ENCODE measurements around the gene FGD4.

The FGD4 gene

DNA sequence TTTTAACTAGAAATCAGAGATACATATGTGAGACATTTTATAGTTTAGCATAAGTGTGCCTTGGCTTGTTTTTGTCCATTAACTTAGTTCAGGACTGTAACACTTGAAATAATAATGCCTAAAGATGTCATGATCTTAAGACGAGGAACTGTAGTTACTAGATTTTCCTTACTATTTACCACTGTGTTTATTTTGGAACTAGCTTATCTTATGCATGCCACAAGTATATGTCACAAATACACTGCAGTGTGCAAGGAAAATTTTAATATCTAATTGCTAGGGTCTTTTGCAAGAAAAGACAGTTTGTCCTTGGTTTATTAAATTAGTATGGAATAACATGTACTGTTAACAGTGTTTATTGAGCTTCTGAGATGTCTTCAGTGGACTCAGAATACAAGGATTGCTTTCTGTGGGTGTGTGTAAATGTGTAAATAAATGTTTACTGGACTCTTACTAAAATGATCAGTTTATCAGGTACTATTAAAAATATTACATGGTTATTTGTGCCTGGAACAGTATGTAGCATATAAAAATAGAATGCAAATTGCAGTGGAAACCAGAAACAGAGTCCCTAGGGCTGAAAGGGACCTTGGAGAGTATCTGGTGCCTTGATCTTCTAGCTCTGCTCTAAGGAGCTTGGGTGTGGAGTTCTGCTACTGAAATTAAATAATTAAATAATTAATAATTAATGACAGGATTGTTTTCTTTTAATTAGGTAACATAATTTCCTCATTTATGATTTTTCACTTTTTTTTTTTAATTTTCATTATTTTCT, 58.1 kb downstream of the FGD4 start:
- DNase-seq = no peak

DNA sequence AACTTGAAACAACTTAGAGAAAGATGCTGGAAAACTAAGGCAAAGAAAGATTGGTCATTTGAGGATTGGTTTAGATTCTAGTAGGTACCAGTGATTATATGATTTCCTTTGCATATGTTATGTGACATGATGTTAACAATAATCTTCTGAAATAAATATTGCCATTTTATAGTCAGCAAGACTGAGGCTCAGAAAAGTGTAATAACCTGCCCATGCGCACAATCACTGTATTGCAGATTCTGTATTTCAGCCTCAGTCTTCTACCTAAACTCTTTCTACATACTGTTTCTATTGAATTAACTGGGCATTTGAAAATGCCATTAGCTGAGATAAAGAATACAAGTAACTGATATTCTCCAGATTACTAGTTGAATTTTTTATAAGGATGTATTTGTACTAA, 61.3 kb downstream of the FGD4 start:
- no peak for DNase-seq

DNA sequence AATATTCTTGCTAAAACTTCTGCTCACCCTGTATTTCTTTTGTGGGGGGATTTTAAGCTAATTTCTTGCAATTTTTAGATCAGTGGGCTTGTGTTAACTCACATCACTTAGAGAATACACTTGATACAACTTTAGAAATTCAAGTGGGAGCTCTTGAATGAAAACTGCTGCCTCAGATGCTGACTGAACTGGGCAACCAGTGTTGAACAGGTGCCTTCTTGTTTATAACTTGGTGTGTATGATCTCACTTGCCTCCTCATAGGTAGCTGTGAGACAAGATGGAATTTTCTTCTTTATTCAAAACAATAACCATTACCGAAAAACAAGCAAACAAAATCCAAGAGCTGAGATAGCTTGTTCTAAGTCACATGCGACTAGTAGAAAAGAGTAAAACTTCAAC, 63.5 kb downstream of the FGD4 start:
- no peak for DNase-seq

DNA sequence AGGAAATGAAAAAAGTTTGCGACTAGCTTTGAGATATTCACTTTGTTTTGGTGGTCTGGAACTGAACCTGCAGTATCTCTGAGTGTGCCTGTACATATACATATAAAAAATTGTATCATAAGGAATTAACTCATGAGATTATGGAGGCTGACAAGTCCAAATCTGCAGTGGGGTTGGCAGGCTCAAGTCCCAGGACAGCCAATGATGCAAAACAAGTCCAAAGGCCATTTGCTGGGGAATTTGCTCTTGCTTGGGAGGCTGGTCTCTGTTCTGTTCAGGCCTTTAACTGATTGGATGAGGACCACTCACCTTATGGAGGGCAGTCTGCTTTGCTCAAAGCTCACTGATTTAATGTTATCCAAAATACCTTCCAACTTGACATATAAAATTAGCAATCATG, 66.8 kb downstream of the FGD4 start:
- DNase-seq = no peak

DNA sequence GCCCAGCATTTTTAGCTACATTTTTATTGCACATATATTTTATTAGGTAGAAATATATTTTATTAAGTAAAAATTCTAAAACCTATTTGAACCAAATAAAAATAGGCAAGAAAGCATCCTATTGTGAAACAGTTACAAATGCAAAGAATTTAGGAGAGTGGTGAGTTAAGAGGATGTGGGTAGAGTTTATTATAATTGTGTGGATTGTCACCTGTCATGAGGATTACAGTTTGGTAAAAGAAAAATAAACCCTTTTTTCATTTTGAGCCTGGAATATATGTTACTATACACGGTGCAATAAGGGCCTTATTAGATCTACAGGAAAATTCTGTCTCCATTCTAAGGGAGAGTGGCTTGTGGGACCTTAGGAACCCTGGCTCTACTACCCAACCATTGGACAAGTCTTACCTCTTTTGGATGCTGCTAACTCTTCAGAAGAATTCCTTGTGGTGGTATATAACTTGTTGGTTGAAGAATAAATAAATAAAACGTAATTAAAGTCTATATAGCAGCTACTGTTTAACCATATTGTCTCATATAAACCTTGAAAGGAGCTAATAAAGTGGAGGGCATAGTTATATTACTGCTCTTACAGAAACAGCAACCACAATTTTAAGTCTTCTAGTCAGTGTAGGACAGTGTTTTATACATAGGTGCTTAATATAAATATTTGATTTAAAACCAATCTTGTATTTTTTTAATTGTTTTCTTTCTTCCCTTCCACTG, 67.8 kb downstream of the FGD4 start:
- no peak for DNase-seq

DNA sequence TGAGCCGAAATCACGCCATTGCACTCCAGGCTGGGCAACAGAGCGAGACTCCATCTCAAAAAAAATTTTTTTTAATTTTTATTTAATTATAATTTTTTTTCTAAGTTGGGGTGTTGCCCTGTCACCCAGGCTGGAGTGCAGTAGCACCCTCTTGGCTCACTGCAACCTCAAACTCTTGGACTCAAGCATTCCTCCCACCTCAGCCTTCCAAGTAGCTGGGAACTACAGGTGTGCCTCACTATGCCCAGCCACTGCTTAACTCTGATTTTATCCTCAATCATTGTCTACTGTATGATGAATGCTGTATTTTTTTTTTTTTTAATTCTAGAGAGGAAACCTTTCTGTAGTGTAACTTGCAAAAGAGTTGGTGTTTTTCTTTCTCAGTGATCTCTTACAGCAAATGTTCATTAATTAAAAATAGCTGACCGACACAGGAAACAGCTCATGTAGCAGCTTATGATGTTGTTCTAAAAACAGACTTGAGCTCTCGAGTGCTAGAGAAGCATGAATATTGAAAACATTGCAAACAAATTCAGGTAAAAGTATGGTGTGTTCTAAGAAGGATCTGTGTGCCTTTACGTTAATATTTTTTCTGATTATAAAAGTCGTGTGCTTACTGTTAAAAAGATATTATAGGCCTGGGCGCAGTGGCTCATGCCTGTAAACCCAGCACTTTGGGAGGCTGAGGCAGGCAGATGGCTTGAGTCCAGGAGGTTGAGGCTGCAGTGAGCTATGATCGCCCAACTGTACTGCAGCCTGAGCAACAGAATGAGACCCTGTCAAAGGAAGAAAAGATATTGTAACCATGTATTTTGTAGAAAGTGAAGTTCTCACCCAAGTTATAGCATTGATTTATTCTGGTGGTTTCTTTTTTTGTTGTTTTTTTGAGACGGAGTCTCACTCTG, 68.9 kb downstream of the FGD4 start:
- no peak for DNase-seq

DNA sequence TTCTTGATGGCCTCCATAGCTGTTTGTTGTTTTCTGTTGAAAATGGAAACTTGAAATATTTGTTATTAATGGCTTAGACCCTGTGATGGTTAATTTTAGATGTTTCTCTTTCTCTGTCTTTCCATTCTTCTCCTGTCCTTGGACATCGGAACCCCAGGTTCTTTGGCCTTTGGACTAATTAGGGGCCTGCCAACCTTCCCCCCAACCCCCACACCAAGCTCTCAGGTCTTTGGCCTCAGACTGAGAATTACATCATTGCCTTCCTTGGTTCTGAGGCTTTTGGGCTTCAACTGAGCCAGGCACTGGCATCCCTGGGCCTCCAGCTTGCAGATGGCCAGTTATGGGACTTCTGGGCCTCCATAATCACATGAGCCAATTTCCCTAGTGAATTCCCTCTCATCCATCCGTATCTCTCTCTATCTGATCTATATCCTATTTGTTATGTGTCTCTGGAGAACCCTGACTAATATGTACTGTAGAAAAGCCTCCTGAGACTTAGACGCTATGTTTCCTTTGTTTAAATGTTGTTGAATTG, 71.6 kb downstream of the FGD4 start:
- DNase-seq = no peak

DNA sequence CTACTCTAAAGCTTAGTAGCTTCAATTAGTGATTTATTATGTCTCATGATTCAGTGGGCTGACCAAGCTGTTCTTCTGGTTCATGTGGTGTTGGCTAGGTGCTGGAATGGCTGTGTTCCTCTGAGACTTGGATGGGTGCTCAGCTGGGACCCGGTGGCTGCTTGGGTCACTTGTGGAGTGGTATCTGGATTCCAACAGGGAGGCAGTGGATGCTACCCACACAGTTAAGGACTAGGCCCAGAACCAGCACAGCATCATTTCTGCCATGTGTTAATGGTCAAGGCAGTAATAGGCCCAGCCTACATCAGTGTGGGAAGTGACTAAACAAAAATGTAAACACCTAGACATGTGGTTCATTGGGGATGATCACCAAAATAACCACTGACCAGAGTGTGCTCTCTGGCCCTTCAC, 72.2 kb downstream of the FGD4 start:
- no peak for DNase-seq

DNA sequence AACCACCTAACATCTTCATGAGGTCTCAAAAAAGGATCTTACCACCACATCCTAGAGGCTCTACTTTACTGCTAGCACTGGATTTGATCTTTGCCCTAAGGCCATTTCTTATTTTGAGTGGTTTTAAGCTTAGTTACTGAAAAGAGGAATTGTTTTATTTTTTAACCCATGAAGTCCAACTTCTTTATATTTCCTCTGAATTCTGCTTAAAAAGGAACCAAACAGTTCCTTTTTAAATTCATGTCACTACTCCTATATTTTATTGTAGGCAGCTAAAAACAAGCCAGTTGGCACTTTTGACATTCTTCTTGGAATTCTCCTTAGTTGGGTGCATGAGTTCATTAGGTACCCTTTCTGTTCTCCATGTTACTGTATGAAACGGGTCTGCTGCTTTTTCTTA, 76.4 kb downstream of the FGD4 start:
- no peak for DNase-seq

DNA sequence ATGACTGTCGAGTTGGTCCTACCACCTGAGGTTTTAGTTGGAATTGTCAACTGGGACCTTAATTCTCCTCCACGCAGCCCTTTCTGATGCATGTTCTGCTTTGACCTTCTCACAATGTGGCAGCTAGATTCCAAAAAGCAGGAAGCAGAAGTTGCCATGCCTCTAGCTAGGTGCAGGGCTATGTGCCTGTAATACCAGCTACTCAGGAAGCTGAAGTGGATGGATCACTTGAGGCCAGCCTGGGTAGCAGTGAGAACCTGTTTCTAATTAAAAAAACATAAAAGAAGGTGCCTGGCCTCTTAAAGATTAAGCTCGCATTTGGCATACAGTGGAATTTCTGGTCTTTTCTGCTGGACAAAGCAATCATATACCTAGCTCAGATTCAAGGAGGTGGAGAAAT, 77.1 kb downstream of the FGD4 start:
- no peak for DNase-seq

DNA sequence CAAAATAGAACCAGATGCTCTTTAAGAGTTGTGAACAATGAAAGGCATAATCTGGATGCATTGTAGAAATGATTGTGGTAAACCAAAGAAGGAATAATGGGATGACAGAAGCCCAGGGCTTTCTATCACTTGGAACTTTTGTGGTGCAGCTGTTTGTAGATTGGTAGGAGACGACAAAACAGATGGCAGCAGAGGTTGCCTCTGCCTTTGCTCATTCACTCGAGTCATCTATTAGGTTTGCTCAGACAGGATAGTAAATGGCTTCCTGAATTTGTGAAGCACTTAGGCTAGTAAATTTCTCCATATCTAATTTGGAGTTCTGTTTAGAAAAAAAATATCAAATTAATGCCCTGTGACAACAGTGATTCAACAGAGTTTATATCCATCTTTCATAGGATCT, 78.4 kb downstream of the FGD4 start:
- DNase-seq = no peak

DNA sequence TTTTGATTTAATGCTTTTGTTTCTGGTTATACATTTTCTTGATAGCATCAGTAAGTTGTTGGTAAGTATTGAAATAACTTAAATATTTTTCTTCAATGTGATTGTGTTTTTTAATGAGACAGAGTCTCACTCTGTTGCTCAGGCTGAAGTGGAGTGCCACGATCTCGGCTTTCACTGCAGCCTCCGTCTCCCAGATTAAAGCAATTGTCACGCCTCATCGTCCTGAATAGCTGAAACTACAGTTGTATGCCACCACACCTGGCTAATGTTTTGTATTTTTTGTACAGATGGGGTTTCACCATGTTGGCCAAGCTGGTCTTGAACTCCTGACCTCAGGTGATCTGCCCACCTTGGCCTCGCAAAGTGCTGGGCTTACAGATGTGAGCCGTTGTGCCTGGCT, 78.8 kb downstream of the FGD4 start:
- no peak for DNase-seq

DNA sequence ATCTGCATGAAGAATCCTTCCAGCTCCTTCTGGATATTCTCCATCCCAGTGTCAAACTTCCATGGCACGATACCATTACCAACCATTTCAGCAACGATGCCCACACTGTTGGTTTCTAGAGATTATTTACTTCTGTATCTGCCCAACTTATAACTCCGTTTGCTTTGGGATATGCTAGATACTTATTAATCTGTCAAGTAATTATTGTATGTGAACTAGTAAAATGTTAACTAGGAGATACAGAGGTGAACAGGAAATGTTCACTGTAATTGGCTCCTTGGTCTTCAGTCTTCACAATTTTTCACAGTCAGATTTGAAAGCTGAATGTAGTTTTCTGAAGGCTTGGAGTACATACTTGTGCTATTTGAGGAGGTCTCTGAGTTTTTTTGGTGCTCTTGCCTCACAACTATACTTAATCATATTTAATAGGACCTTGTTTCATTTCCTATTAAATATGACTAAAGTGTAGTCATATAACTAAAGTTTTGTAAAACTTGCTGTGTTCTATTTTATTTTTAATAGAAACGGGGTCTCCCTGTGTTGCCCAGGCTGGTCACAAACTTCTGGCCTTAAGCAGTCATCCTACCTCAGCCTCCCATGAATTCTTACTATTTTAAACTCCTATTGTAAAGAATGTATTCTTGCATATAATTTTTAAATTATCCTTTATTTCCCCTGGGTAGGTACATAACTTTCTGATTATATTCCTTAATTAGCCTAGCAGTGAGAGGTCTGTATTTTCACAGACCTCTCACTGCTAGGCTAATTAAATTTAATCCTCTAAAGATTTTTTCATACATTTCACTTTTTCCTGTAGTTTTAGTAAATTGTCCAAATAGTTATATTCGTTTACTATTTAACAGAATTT, 79.7 kb downstream of the FGD4 start:
- DNase-seq = no peak

DNA sequence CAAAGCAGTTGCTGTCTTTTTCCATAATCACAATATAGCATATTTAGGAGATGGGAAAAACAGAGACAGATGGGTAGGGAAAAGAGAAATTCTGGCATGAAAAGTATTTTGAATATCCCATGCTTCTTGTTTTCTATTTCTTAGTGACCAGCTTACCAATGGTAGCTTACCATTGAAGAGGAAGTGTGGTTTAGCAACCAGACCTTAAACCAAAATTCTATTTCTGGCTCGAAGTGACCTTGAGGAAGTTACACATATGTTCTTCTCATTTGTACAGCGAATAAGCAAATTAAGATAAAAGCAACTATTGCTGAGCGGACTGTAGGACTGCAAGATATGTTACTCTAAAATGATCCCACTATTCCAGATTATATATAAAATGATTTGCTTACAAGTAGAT, 82.9 kb downstream of the FGD4 start:
- DNase-seq = no peak

DNA sequence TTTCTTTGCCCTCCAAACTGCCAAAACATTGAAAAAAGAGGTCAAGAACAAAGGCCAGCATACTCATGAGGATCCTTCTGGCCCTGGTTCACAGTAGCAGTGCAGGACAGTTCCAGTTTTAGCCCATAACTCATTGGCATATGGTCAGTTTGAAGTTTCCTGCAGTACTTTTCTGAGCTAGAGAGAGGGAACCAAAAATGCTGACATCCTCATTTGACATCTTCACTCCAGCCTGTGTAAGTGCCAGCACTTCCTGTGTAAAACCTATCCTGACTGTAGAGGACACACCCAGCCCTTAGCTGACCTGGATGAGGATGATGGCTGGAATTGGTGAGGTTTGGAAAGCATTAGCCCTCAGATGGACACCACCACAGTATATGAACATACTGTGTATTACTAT, 84.1 kb downstream of the FGD4 start:
- no peak for DNase-seq

DNA sequence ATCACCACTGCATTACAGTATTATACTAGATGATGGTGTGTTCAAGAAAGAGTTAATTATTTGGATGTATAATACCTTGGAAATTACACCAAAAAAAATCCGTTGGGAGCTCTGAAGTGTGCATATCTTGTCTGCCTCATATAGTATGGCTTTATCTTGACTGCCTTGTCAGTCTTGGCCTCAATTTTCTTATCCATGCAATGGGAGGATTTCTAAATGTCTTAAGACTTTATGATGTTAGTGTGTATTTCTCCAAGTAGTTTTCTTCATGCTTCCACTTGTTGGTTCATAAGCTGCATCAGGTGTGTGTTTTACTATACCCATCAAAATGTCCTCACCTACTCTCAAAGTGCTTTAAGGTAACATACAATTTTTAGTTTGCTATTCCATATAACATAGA, 84.6 kb downstream of the FGD4 start:
- DNase-seq = no peak

DNA sequence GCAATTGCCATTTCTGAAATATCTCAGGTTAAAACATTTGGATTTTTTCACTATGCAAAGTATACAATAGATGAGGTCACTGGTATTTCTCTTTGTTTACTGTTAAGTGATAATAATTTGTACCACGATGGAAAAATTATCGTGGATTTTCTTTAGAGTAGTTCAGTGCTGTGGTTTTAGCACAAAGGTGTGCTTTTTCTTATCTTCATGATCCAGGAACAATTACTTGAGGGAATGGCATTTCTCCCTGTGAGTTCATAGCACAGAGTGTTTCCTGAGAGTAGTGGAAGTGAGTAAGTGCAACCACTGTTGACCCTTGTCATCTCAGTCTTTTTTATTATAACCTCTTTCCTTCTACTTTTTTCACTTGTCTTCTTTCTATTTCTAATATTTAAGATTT, 86.8 kb downstream of the FGD4 start:
- DNase-seq = no peak

DNA sequence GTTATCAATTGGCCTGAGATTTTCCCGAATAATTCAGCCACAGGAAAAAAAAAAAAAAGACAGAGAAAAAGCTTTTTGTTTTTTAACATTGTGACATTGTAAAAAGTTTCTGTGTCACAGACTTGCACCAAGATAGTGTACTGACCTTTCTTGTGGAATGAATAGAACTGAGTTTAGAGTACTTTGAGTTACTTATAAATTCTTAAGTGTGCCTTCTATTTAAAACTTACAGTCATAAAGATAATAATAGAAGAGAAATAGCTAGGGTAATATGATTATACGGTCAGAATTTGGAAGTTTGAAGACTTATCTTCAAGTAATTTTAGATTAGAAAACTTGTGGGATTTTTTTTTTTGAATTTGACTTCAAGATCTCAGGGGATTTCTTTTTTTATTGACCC, 88.8 kb downstream of the FGD4 start:
- DNase-seq = no peak

DNA sequence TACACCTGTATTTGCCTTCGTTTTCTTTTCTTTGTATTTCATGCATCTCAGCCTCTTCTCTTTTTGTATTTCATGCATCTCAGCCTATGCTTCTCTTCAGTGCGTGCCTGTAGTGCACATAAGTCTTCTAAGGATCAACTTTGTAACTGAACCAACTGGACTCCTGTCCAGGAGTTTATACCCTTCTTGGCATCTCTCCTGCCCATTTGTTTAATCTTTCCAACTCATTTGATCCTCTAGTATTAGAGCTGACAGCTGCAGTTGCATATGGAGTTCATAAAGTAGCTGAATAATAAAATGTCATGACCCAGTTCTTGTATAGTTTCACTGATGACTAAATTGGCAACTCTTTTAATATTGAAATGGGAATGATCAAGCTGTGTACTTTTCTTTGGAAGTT, 89.7 kb downstream of the FGD4 start:
- no peak for DNase-seq

DNA sequence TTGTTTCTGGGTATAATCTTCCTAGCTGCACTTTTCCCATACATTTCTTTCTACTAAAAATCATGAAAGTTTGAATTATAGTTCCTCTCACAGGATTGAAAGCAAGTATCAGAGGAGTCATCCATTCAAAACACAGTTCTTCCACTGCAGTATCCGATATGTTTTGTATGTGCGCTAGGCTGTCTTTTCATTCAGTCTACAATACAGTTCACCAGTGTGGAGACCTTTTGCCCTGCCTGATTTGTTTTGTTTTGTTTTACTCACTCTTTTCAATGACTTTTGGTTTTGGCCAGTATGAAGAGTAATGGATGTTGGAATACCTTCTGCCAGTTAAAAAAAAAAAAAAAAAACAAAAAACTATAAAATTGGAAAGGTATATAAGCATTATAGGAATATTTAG, 91.4 kb downstream of the FGD4 start:
- DNase-seq = no peak

DNA sequence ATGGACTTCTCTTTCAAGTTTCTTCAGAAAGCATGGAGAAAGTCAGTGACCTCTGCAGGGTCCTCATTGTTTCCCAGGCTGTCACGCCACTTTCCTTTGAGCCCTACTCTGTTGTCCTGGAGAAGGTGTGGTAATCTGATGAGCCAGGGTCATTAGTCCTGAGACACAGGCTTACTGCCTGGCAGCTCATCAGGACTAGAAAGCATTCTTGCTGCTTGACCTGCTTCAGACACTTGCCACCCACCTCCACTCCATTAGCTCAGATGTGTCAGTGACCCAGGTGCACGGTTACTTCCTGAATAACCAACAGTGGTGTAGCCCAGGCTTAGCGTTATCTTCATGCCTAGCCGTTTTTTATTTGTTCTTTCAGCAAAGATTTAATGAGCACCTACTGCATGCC, 93.9 kb downstream of the FGD4 start:
- DNase-seq = no peak

DNA sequence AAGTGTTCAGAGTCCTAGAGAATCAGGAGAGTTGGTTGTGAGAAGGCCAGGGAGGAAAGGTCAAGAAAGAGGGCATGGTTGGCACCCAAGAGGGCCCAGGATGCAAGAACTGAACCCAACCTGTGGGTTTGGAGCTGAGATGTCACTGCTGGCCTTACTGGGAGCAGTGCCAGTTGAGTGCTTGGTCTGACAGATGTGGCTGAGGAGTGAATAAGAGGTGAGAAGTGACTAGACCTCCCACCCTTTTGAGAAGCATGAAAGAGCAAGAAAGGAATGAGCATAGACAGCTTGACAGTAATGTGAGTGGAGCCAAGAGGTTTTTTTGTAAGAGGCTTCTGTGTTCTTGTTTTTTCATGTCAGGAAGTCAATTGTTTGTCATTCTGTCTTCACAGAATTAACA, 95.3 kb downstream of the FGD4 start:
- DNase-seq = no peak

DNA sequence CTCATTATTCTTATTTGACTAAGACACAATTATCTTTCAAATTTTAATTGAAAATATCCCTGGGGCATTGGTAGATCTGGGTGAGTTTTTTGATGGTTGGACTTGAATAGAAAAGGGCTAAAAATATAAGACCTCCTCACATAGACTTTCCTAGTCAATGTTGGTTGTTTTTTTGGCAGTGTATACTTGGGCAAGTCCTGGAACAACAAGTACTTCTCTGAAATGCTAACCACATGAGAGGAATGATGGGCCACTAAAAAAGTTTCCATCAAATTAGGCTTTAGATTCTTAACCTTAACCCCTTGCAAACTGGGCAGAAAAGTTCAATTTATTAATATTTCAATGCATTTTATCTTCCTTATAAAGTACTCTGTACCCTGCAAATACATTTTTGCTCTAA, 97.6 kb downstream of the FGD4 start:
- no peak for DNase-seq

All from activated CD8-positive, alpha-beta memory T cell treated with anti-CD3 and anti-CD28 coated beads, Interleukin-2, amount 50 U/mL, for 48 hours (primary cell).